ENCODE results near the gene LAMTOR3. TPM values are rescaled to one million over a fixed set of nuclear protein-coding genes. Genes with fewer than 3 reads are reported as not detected.
A peak's percentile ranks its signal among the peaks of the same experiment; 100 is the strongest.

Gene LAMTOR3
- total RNA-seq, 4 donors from 2014 or later: 13.2 to 28.6 (median 21.1) TPM

GRCh38 chr4:99853190-99853589 lies 41.0 kb downstream of the LAMTOR3 start:
- H3K9me3 ChIP-seq: no peaks in the 10 kb centered on the region
- TF ChIP-seq POLR2A (IDR thresholded peaks at IDR 0.05) (no peak), CTCF (IDR thresholded peaks at IDR 0.05) (no peak)
- H3K27ac ChIP-seq: no peak overlapping the region
- no peaks in the 10 kb centered on the region for H3K27me3 ChIP-seq
- no peak for DNase-seq
- H3K4me1 ChIP-seq: peaks cover 0 to 4% (median 0%) of the 10 kb centered on the region in 4 donors
- H3K36me3 ChIP-seq: no peaks in the 10 kb centered on the region
- no peak overlapping the region for H3K4me3 ChIP-seq

GRCh38 chr4:99852199-99852749 lies 42.0 kb downstream of the LAMTOR3 start:
- no peak overlapping the region for H3K4me3 ChIP-seq
- no peaks in the 10 kb centered on the region for H3K9me3 ChIP-seq
- no peak overlapping the region for H3K27ac ChIP-seq
- H3K36me3 ChIP-seq: no peaks in the 10 kb centered on the region
- DNase-seq: no peak
- H3K27me3 ChIP-seq: no peaks in the 10 kb centered on the region
- no peak for TF ChIP-seq CTCF (IDR thresholded peaks at IDR 0.05)
- peaks cover 0 to 4% (median 0%) of the 10 kb centered on the region in 4 donors for H3K4me1 ChIP-seq

GRCh38 chr4:99848591-99849001 lies 45.6 kb downstream of the LAMTOR3 start:
- Histone ChIP-seq H3K9me3 (no peaks in the 10 kb centered on the region), H3K27ac (no peak overlapping the region), H3K4me1 (no peaks in the 10 kb centered on the region), H3K4me3 (no peak overlapping the region), H3K36me3 (no peaks in the 10 kb centered on the region), H3K27me3 (no peaks in the 10 kb centered on the region)
- TF ChIP-seq CTCF (IDR thresholded peaks at IDR 0.05) (no peak), POLR2A (IDR thresholded peaks at IDR 0.05) (no peak)
- DNase-seq: no peak

GRCh38 chr4:99847362-99847976 lies 46.8 kb downstream of the LAMTOR3 start:
- peak overlapping the region in 1 of 4 donors; percentile 38 for H3K27ac ChIP-seq
- DNase-seq: peak in 1 of 3 donors; percentile 39
- H3K4me3 ChIP-seq: no peak overlapping the region
- H3K27me3 ChIP-seq: no peaks in the 10 kb centered on the region
- H3K36me3 ChIP-seq: no peaks in the 10 kb centered on the region
- H3K4me1 ChIP-seq: no peaks in the 10 kb centered on the region
- TF ChIP-seq CTCF (IDR thresholded peaks at IDR 0.05) (no peak), POLR2A (IDR thresholded peaks at IDR 0.05) (no peak)
- H3K9me3 ChIP-seq: no peaks in the 10 kb centered on the region

- Histone ChIP-seq H3K4me1 (no peaks in the 10 kb centered on the region), H3K4me3 (no peak overlapping the region), H3K36me3 (no peaks in the 10 kb centered on the region), H3K27ac (peak overlapping the region in 1 of 4 donors; percentile 38), H3K9me3 (no peaks in the 10 kb centered on the region), H3K27me3 (no peaks in the 10 kb centered on the region)
- DNase-seq: no peak
- TF ChIP-seq CTCF (IDR thresholded peaks at IDR 0.05): no peak
- no peak for TF ChIP-seq POLR2A (IDR thresholded peaks at IDR 0.05)
Measured at GRCh38 chr4:99846891-99847290, 47.3 kb downstream of the LAMTOR3 start.
